BLaER1 treated with 17β-estradiol and CSF1 and Interleukin-3, amounts not matched to agents 10 nM and 100 nM (cell line): ENCODE results near the gene MAP3K14.
A peak's percentile ranks its signal among the peaks of the same experiment; 100 is the strongest.

Experiments
- H3K27ac ChIP-seq, 11 experiments: shearing (Covaris generic); formaldehyde crosslinking; 2 replicates each; pipeline ENCODE4 v1.8.1; 2022
- H3K27me3 ChIP-seq, 11 experiments: shearing (Covaris generic); formaldehyde crosslinking; 2 replicates each; pipeline ENCODE4 v1.8.1; 2022
- H3K36me3 ChIP-seq, 11 experiments: shearing (Covaris generic); formaldehyde crosslinking; 2 replicates each; pipeline ENCODE4 v1.8.1; 2022
- H3K4me1 ChIP-seq, 10 experiments: shearing (Covaris generic); formaldehyde crosslinking; 2 replicates each; pipeline ENCODE4 v1.8.1; 2022
- H3K4me2 ChIP-seq, 11 experiments: shearing (Covaris generic); formaldehyde crosslinking; 2 replicates each; pipeline ENCODE4 v1.8.1; 2022
- H3K4me3 ChIP-seq, 10 experiments: shearing (Covaris generic); formaldehyde crosslinking; 2 replicates each; pipeline ENCODE4 v1.8.1; 2022
- H3K9ac ChIP-seq, 11 experiments: shearing (Covaris generic); formaldehyde crosslinking; 2 replicates each; pipeline ENCODE4 v1.8.1; 2022
- H3K9me3 ChIP-seq, 11 experiments: shearing (Covaris generic); formaldehyde crosslinking; replicated peaks in 1 of 11; 2 replicates each; pipeline ENCODE4 v1.8.1; 2022
- H4K20me1 ChIP-seq, 11 experiments: shearing (Covaris generic); formaldehyde crosslinking; 2 replicates each; pipeline ENCODE4 v1.8.1; 2022
- Cebpa-rat ChIP-seq, 11 experiments: shearing (Covaris generic); IDR thresholded peaks; 2 replicates each; pipeline ENCODE4 v1.8.1; 2022

MAP3K14 gene

GRCh38 chr17:45342306-45342705 is 25.5 kb upstream of the MAP3K14 start:
- H3K9ac ChIP-seq: no peak overlapping the region
- H3K27ac ChIP-seq: no peak overlapping the region
- no peak for TF ChIP-seq Cebpa-rat (IDR thresholded peaks at IDR 0.05)
- H3K4me2 ChIP-seq: no peak overlapping the region
- H4K20me1 ChIP-seq: no peaks in the 10 kb centered on the region
- no peaks in the 10 kb centered on the region for H3K9me3 ChIP-seq
- H3K4me1 ChIP-seq: peaks cover 8 to 34% (median 21%) of the 10 kb centered on the region in 10 experiments; a peak in 19 of 20 replicates
- H3K36me3 ChIP-seq: no peaks in the 10 kb centered on the region
- no peaks in the 10 kb centered on the region for H3K27me3 ChIP-seq
- no peak overlapping the region for H3K4me3 ChIP-seq

- no peaks in the 10 kb centered on the region for H3K27me3 ChIP-seq
- H3K27ac ChIP-seq: no peak overlapping the region
- H4K20me1 ChIP-seq: no peaks in the 10 kb centered on the region
- 0 out of 22 replicates have a peak overlapping the region, but pooled peaks of 1 of the 11 experiments have one; percentile 5 for H3K4me2 ChIP-seq
- no peaks in the 10 kb centered on the region for H3K36me3 ChIP-seq
- H3K4me3 ChIP-seq: no peak overlapping the region
- no peak for TF ChIP-seq Cebpa-rat (IDR thresholded peaks at IDR 0.05)
- no peaks in the 10 kb centered on the region for H3K9me3 ChIP-seq
- peaks cover 8 to 34% (median 21%) of the 10 kb centered on the region in 10 experiments; a peak in 19 of 20 replicates for H3K4me1 ChIP-seq
- 0 out of 22 replicates have a peak overlapping the region, but pooled peaks of 1 of the 11 experiments have one; percentile 21 for H3K9ac ChIP-seq
These were observed 24.8 kb upstream of the MAP3K14 start for GRCh38 chr17:45341533-45342158.

- Histone ChIP-seq H3K4me1 (peaks cover 5 to 21% (median 13%) of the 10 kb centered on the region in 10 experiments; a peak in 19 of 20 replicates), H3K27ac (no peak overlapping the region), H4K20me1 (no peaks in the 10 kb centered on the region; a peak in 1 of 22 replicates), H3K9ac (no peak overlapping the region), H3K36me3 (no peaks in the 10 kb centered on the region), H3K4me2 (peak overlapping the region in 8 of 11 experiments; percentile 26 to 63 (median 42); a peak in 13 of 22 replicates), H3K9me3 (no peaks in the 10 kb centered on the region), H3K4me3 (no peak overlapping the region), H3K27me3 (no peaks in the 10 kb centered on the region)
- TF ChIP-seq Cebpa-rat (IDR thresholded peaks at IDR 0.05): no peak
These were observed 23.1 kb upstream of the MAP3K14 start for GRCh38 chr17:45339646-45340605.

- Histone ChIP-seq H3K27ac (no peak overlapping the region), H3K36me3 (no peaks in the 10 kb centered on the region), H3K9me3 (no peaks in the 10 kb centered on the region), H3K4me3 (no peak overlapping the region), H3K4me1 (peaks cover 6 to 30% (median 21%) of the 10 kb centered on the region in 10 experiments), H4K20me1 (no peaks in the 10 kb centered on the region; a peak in 1 of 22 replicates), H3K27me3 (no peaks in the 10 kb centered on the region), H3K4me2 (peak overlapping the region in 8 of 11 experiments; percentile 26 to 63 (median 42); a peak in 14 of 22 replicates), H3K9ac (no peak overlapping the region)
- no peak for TF ChIP-seq Cebpa-rat (IDR thresholded peaks at IDR 0.05)
These were observed 22.2 kb upstream of the MAP3K14 start for GRCh38 chr17:45338996-45339535.

GRCh38 chr17:45338023-45338781 is 21.4 kb upstream of the MAP3K14 start:
- Histone ChIP-seq H3K27me3 (no peaks in the 10 kb centered on the region), H3K4me2 (peak overlapping the region in 3 of 11 experiments; percentile 15 to 46 (median 23); a peak in 2 of 22 replicates), H3K9me3 (no peaks in the 10 kb centered on the region), H3K27ac (no peak overlapping the region), H3K36me3 (no peaks in the 10 kb centered on the region), H3K4me3 (no peak overlapping the region), H3K9ac (no peak overlapping the region), H4K20me1 (peaks cover 0 to 4% (median 0%) of the 10 kb centered on the region in 11 experiments; a peak in 1 of 22 replicates), H3K4me1 (peaks cover 14 to 39% (median 29%) of the 10 kb centered on the region in 10 experiments)
- no peak for TF ChIP-seq Cebpa-rat (IDR thresholded peaks at IDR 0.05)

- no peak for TF ChIP-seq Cebpa-rat (IDR thresholded peaks at IDR 0.05)
- Histone ChIP-seq H3K4me3 (no peak overlapping the region), H3K4me1 (peaks cover 28 to 50% (median 38%) of the 10 kb centered on the region in 10 experiments), H3K36me3 (no peaks in the 10 kb centered on the region), H3K27ac (no peak overlapping the region), H3K9ac (no peak overlapping the region), H4K20me1 (peaks cover 0 to 9% (median 0%) of the 10 kb centered on the region in 11 experiments; a peak in 1 of 22 replicates), H3K4me2 (no peak overlapping the region), H3K9me3 (no peaks in the 10 kb centered on the region), H3K27me3 (no peaks in the 10 kb centered on the region)
These were observed 19.8 kb upstream of the MAP3K14 start for GRCh38 chr17:45336390-45337182.

- H3K4me1 ChIP-seq: peaks cover 28 to 50% (median 38%) of the 10 kb centered on the region in 10 experiments
- no peak overlapping the region for H3K4me2 ChIP-seq
- no peak overlapping the region for H3K27ac ChIP-seq
- H3K9me3 ChIP-seq: no peaks in the 10 kb centered on the region
- H4K20me1 ChIP-seq: peaks cover 0 to 9% (median 0%) of the 10 kb centered on the region in 11 experiments; a peak in 1 of 22 replicates
- H3K9ac ChIP-seq: no peak overlapping the region
- H3K36me3 ChIP-seq: no peaks in the 10 kb centered on the region
- no peak overlapping the region for H3K4me3 ChIP-seq
- H3K27me3 ChIP-seq: no peaks in the 10 kb centered on the region
- no peak for TF ChIP-seq Cebpa-rat (IDR thresholded peaks at IDR 0.05)
These were observed 18.9 kb upstream of the MAP3K14 start for GRCh38 chr17:45335721-45336120.
